Activated T-cell treated with anti-CD3 and anti-CD28 coated beads for 24 hours (primary cell): Measurements from ENCODE around the gene TEX22.
"Not testable (repeated sequence)": the region's sequence is repeated elsewhere in the genome, so short reads cannot be mapped to it uniquely, and the experiment has no call there.

Source experiments
- DNase-seq: peaks from one replicate; pipeline ENCODE4 v3.0.0-alpha.2; 2020; ENCODE audit warnings: low read depth

Gene TEX22, protein sequence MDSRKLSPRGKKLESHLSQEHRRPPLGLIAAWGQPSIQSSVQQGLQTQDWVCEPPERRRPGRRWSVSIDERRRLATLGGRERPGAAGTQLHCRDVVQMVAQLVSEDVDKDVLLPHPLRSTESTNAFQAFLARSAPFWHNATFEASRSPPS

GRCh38 chr14:105398044-105398725 is at the start of gene TEX22:
TSS of gene TEX22 (plus strand) at chr14:105398538. CDS start at chr14:105399341, 803 bp downstream.
- peak; percentile 92 for DNase-seq

DNA sequence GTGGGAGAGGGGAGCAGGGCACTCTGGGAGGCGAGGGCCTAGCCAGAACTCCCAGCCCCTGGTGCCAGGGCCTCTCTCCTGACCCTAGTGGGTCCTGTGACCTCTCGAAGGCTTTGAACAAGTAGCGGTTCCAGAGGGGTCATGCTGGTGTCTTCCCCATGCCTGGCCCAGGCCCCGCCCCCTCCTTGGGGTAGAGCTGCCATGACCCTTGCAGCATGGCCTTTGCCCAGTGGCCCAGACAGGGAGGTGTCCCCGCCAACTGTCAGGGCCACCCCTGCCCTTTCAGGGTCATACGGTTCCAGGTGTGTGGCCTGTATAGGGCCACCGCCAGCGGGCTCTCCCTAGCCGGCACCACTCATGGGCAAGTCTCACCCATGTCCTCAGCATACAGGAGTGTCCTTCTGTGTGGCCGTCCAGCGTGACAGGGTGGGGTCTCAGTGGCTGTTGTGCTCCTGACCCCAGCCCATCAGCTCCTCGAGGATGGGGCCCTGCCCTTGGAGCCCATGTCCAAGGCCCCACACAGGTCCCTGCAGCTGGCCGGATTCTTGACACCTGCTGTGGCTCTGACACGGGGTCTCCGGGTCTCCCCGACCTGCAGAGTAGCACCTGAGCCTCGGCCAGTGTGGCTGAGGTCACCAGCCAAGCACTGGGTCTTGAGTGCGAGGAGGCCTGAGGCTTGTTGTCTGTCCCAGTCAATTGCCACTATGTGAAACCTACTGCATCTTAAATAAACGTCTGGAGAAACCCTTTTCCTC is 49.2 kb upstream of the TEX22 start:
- no peak for DNase-seq

DNA sequence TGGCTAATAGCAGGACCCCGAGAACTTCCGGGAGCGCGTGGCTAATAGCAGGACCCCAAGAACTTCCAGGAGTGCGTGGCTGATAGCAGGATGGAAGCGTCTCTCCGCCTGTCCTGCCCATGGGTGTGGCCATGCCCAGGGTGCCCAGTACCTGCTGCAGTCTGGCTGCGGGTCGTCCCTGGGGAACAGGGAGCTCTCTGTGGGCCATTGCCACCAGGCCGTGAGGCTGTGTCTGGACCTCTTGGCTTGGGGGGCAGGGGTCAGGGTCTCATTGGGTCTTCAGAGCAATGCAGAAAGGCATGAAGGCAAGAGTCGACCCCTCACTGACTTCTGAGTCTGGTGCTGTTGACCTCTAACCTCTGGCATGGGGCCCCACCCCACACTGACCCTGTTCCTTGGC is 48.3 kb upstream of the TEX22 start:
- DNase-seq: no peak

GRCh38 chr14:105350450-105351244 is 47.7 kb upstream of the TEX22 start:
- no peak for DNase-seq

GRCh38 chr14:105351410-105351809 is 46.9 kb upstream of the TEX22 start:
- DNase-seq: no peak

- peak; percentile 82 for DNase-seq
Observed at GRCh38 chr14:105351920-105352851, 46.2 kb upstream of the TEX22 start.

GRCh38 chr14:105353136-105353535 is 45.2 kb upstream of the TEX22 start:
- no peak for DNase-seq

GRCh38 chr14:105354541-105354940 is 43.8 kb upstream of the TEX22 start:
- DNase-seq: no peak

- DNase-seq: no peak
Observed at GRCh38 chr14:105355049-105355575, 43.2 kb upstream of the TEX22 start.

GRCh38 chr14:105355850-105356604 is 42.3 kb upstream of the TEX22 start:
- no peak for DNase-seq

GRCh38 chr14:105356927-105357326 is 41.4 kb upstream of the TEX22 start:
- DNase-seq: no peak

DNA sequence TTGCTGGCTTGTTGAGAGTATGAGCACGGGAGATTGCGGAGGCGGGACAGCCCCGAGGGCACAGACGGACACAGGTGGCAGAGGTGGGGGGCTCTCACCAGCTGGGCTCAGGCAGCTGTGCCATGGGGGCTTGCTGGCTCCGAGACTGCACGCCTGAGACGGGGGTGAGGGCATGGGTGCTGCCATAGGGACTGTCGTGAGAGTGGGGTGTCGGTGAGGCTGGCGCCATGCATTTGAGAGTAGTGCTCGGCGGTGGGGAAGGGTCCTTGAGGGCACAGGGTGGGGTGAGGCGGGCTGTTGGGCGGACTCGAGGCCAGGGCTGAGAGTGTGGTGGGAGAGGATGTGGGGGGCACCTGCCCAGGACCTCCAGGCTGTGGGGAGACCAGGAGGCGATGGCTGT is 40.7 kb upstream of the TEX22 start:
- no peak for DNase-seq

DNA sequence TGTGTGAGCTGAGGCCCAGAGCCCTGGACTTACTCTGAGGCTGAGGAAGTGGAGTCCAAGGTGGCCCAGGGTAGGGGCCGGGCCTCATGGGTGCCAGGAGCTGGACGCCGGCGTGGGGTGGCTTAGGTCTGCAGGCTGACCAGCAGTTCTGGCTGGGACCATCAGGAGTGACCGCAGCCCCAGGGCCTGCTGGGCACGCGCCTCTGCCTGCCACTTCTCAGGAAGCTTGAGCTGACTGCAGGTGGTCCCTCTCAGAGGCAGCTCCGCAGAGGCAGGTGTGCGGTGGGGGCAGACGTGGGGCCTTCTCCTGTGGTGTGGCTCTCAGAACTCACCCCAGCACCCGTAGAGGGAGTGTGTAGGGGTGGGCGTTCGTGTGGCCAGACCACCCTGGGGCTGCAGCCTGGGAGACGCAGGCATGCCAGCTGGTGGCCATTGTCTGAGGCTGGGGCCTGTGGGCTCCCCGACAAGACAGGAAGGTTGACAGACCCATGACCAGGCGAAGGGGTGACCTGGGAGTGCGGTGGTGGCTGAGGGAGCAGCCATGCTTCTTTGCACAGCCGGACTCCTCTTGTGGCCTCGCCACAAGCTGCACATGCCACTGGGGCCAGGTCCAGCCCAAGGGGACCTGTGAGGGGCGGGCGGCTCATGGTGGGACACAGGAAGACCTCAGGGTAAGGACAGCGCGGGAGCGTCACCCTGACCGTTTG is 40.0 kb upstream of the TEX22 start:
- DNase-seq: no peak

DNA sequence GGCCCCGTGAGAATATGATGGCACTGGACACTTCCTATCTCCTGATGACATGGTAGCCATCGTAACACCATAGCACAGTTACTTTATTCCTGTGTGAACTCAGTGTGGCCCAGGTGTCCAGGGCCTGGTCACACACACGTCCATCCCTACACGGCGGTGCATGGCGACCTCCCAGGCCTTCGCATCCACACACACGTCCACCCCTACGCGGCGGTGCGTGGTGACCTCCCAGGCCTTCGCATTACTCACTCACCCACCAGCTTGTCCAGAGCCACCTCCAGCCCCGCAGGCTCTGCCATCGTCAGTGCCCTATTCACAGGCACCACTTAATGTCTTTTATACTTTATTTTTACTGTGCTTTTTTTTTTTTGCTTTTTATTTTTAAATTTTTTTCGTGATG is 39.4 kb upstream of the TEX22 start:
- DNase-seq: no peak

GRCh38 chr14:105361412-105361811 is 36.9 kb upstream of the TEX22 start:
- DNase-seq: not testable (repeated sequence)

DNA sequence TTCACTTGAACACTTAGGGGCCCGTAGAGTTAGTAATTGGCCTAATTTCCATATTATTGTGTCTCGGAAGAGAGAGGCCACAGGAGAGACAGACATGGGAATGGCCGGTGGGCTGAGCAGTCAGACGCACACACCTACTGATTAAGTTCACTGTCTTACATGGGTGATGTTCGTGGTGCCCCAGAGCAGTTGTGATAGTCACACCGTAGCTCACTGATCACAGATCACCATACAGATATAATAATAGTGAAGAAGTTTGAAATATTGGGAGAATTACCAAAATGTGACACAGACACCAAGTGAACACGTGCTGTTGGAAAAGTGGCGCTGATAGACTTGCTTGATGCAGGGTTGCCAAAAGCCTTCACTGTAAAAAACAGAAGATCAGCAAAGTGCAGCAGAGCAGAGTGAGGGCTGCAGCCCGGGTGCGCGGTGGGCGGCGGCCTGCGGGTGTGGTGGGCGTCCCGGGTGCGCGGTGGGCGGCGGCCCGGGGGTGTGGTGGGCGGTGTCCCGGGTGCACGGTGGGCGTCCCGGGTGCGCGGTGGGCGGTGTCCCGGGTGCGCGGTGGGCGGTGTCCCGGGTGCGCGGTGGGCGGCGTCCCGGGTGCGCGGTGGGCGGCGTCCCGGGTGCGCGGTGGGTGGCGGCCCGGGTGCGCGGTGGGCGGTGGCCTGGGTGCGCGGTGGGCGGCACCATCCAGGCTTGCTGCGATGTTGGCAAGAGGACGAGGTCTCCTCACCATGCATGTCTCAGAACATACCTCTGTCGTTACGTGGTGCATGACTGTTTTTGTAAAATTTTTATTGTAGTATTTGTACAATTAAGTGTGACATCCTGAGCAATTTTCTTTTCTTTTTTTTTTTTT is 34.3 kb upstream of the TEX22 start:
- peak; percentile 24 for DNase-seq

DNA sequence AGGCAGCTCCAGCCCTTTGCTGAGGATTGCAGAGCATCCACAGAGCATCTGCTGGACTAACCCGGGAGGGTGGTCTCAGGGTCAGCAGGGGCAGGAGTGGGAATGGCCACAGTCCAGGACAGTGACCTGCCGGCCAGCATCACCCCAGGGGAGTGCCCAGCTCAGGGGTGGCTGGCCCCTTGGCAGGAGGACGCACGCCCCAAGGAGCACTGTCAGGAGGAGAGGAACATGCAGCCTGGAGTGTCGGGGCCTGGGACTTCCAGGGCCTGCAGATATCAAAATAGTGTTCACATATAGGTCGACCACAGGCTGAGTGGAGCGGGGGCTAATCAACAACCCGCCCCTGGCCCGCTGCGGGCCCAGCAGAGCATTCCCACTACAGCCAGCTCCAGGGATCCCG is 33.2 kb upstream of the TEX22 start:
- no peak for DNase-seq

DNA sequence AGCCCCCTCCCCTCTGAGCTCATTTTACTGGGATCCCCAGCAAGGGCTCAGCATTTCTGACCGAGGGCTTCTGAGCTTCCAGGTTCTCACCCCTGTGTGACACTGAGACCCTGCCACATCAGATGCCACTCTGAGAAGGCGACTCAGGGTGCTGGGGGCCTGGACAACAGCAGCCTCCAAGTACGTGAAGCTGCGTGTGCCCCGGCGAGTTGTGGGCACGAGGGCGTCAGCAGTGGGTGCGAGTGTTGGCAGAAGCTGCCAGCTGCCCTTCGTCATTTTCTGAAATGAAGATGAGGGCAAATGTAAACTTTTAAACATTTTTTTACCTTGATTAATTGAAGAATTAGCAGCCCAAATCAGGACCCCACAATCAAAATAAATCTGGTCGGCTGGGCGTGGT is 32.7 kb upstream of the TEX22 start:
- DNase-seq: no peak
